ENCODE measurements around the gene PEAK3. TPM values are rescaled to one million over a fixed set of nuclear protein-coding genes. Genes with fewer than 3 reads are reported as not detected.

The PEAK3 gene
- total and polyA plus RNA-seq, 9 of the 15 experiments (the other 6 are each of a cell fraction or from before 2014, with no cell fraction given) = 0.07 to 0.40 TPM; not detected in 7

DNA sequence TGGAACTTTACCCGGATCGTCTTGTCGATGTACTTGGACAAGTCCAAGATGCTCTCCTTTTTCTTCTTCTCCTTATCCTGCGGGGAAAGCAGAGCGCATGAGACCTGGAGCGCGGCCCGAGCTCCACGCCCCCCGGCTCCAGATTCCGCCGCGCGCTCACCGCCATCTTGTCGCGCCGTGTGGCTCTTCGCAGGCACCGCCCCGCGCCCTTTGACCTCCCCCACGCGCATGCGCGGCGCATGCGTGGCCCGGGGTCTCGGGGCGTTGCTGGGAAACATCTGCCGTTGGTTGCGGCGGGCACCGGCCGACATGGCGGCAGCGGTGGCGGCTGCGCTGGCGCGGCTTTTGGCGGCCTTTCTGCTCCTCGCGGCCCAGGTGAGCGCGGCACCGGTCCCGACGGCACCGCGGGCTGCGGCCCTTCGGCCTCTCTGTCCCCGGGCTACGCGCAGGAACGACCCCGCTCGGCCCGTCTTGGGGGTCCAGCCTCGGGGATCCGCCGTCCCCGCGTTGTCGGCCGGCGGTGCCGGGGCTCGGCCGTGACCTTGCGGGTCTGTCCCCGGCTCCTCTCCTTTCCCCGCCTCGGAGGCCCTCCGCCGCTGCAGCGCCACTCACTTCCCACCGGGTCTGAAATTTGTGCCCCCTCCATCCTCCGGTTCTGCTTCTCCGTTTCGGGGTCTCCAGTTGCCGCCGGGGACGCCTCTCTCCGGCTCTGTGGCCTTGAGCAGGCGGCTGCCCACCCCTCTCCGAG is 46.6 kb upstream of the PEAK3 start, which contains the start of the genes LSM7 and SPPL2B (continued):
- TF ChIP-seq GABPA (tag; conservative IDR thresholded peaks at IDR 0.05; ENCODE audit: low read depth) (no peak), WHSC1 (IDR thresholded peaks at IDR 0.05; ENCODE audit: low read length) (no peak), ZNF263 (CRISPR knock-in tag; IDR thresholded peaks at IDR 0.05; ENCODE audit: borderline replicate concordance) (no peak), ZNF444 (CRISPR knock-in tag; IDR thresholded peaks at IDR 0.05) (no peak), BACH1 (tag; IDR thresholded peaks at IDR 0.05) (no peak), PML (IDR thresholded peaks at IDR 0.05; ENCODE audit: low read length) (peak; percentile 61; the same call in 1 of the 2 replicates), RHOXF2B (CRISPR knock-in tag; conservative IDR thresholded peaks at IDR 0.05) (no peak), GTF2A2 (tag; IDR thresholded peaks at IDR 0.05) (no peak), ZBTB8A (IDR thresholded peaks at IDR 0.05; ENCODE audit: partially characterized antibody) (no peak), FOXA1 (IDR thresholded peaks at IDR 0.05; ENCODE audit: borderline replicate concordance) (no peak), ETS2 (tag; IDR thresholded peaks at IDR 0.05; ENCODE audit: borderline replicate concordance, poor library complexity, severe bottlenecking) (no peak), FOXM1 (IDR thresholded peaks at IDR 0.05; ENCODE audit: low read depth) (no peak), FOXM1 (CRISPR knock-in tag; IDR thresholded peaks at IDR 0.05; ENCODE audit: low read depth) (0 out of 2 replicates have a peak, but pooled peaks have one; percentile 52), ATF7 (IDR thresholded peaks at IDR 0.05) (peak; percentile 55; the same call in 1 of the 2 replicates), PHF20 (IDR thresholded peaks at IDR 0.05; ENCODE audit: partially characterized antibody) (peak; percentile 86), CREM (IDR thresholded peaks at IDR 0.05; ENCODE audit: low read depth) (peak; percentile 75), SETDB1 (IDR thresholded peaks at IDR 0.05; ENCODE audit: low read length) (no peak), CBFB (CRISPR knock-in tag; IDR thresholded peaks at IDR 0.05) (no peak), SIN3A (IDR thresholded peaks at IDR 0.05; ENCODE audit: borderline replicate concordance in 2 of 2, control insufficient read depth in 1 of 2, low read depth in 2 of 2, low read length in 2 of 2) (peak; percentile 58 to 81; a peak in 3 of 4 replicates), CC2D1A (IDR thresholded peaks at IDR 0.05) (no peak), ZFP30 (CRISPR knock-in tag; IDR thresholded peaks at IDR 0.05; ENCODE audit: borderline replicate concordance) (no peak)
- TF ChIP-seq, protein P1, sequence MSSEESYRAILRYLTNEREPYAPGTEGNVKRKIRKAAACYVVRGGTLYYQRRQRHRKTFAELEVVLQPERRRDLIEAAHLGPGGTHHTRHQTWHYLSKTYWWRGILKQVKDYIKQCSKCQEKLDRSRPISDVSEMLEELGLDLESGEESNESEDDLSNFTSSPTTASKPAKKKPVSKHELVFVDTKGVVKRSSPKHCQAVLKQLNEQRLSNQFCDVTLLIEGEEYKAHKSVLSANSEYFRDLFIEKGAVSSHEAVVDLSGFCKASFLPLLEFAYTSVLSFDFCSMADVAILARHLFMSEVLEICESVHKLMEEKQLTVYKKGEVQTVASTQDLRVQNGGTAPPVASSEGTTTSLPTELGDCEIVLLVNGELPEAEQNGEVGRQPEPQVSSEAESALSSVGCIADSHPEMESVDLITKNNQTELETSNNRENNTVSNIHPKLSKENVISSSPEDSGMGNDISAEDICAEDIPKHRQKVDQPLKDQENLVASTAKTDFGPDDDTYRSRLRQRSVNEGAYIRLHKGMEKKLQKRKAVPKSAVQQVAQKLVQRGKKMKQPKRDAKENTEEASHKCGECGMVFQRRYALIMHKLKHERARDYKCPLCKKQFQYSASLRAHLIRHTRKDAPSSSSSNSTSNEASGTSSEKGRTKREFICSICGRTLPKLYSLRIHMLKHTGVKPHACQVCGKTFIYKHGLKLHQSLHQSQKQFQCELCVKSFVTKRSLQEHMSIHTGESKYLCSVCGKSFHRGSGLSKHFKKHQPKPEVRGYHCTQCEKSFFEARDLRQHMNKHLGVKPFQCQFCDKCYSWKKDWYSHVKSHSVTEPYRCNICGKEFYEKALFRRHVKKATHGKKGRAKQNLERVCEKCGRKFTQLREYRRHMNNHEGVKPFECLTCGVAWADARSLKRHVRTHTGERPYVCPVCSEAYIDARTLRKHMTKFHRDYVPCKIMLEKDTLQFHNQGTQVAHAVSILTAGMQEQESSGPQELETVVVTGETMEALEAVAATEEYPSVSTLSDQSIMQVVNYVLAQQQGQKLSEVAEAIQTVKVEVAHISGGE (CRISPR knock-in tag; IDR thresholded peaks at IDR 0.05) = no peak
- TF ChIP-seq, protein P2, sequence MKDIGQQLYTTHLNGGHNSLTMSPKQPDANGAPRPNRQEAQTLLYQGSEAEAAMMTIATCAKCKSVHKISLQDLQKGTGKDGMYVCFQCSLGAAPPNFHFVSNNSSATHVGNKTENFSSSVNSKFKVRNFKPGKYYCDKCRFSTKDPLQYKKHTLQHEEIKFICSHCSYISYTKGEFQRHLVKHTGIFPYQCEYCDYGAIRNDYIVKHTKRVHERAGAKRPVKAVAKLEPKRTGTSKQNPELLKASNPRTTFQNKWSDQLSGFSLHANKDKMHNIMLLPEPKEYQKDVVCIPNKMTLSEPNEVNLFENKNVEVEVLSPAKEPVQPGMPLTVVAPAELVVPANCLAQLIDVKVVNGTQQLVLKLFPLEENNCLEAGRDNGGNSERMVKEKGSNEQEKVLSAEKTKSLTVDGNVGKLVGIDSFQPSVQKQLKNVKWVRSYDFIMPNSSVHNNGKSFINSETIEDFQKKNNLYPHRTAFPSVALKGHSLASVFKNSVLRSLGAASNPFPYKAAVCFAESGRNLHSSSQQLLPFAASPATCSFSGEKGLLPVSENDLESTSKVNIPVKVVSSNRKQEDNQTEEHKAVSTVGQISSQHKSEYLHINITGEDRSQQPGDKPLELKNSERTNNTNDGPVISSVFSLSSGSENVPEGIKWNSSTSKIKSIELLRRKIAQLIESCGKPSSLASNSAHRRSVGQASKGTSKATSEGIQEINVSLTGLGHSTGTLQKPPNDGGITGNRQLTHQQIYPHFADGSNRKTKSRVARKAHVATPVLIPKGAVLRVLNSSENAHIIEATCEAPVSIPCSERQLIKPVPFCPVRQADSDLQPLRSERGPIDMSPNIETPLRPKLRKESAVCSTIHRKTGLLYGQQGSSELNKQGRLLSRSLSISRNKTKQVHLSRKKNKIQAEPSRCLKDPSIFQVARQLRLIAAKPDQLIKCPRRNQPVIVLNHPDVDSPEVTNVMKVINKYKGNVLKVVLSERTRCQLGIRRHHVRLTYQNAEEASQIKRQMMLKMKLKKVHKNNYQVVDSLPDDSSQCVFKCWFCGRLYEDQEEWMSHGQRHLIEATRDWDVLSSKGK (CRISPR knock-in tag; IDR thresholded peaks at IDR 0.05) = no peak
